HepG2 (cell line): Measurements from ENCODE around the gene ASH1L. TPM values are rescaled to one million over a fixed set of nuclear protein-coding genes. Genes with fewer than 3 reads are reported as not detected.

Experiments used
- ATAC-seq: fragments of 200-7000 bp; cut with Tn5 transposase; 3 replicates; pipeline ENCODE4 v1.9.1; 2020; ENCODE audit warnings: mild to moderate bottlenecking, moderate library complexity
- BruUV-seq: library from RNA; stranded (reverse); fragments of 400-500 nt; replicated peaks from 2 replicates; lab custom pipeline; 2021; lab: Mats Ljungman, UMichigan
- CTCF ChIA-PET: fragments of 300-600 bp; formaldehyde crosslinking; extraction: SDS; loops from one replicate; lab custom pipeline; 2021; ENCODE audit warnings: low total read pairs, inconsistent platforms, low intra/inter-chr PET ratio; lab: Yijun Ruan, JAX
- POLR2A ChIA-PET: fragments of 350-600 bp; sonication (Branson Sonifier 250); formaldehyde crosslinking; loops from one replicate; lab custom pipeline; 2020; ENCODE audit warnings: antibody characterized with exemption, inconsistent platforms; lab: Yijun Ruan, JAX
- DNase-seq: peaks from one replicate; pipeline ENCODE4 v3.0.0-alpha.2; 2015; ENCODE audit warnings: low spot score
- FAIRE-seq: peaks from 3 replicates; lab custom pipeline; 2011; peaks lifted over from hg19 to GRCh38; lab: Jason Lieb, UNC
- H2AFZ ChIP-seq: one replicate; pipeline ENCODE4 v1.6.1; 2011; ENCODE audit warnings: low read length, inconsistent platforms
- H3K27ac ChIP-seq: fragments of 300-600 bp; 3 replicates; pipeline ENCODE4 v1.8.0; 2011; ENCODE audit warnings: mixed run types, mild to moderate bottlenecking, mixed read lengths, low read length, inconsistent platforms; ENCODE audit not compliant: insufficient read depth; ENCODE audit errors: extremely low read length
- H3K27me3 ChIP-seq, 2 experiments: fragments of 200-600 bp in 1 of 2; 2 replicates in 1 of 2; 3 replicates in 1 of 2; pipeline versions ENCODE4 v1.6.0 to v1.8.0; 2011; ENCODE audit warnings: low read length in 2 of 2, mild to moderate bottlenecking in 2 of 2, moderate library complexity in 2 of 2, inconsistent platforms in 1 of 2; ENCODE audit not compliant: insufficient read depth in 2 of 2, control insufficient read depth in 1 of 2
- H3K36me3 ChIP-seq, 2 experiments: fragments of 200-600 bp in 1 of 2; replicated peaks in 1 of 2; 2 replicates in 1 of 2; 3 replicates in 1 of 2; pipeline versions ENCODE4 v1.5.1 to v1.8.0; 2011; ENCODE audit warnings: low read length in 2 of 2, inconsistent platforms in 1 of 2; ENCODE audit not compliant: insufficient read depth in 2 of 2, control insufficient read depth in 1 of 2
- H3K4me1 ChIP-seq: 2 replicates; pipeline ENCODE4 v1.5.1; 2012; ENCODE audit warnings: low read length, inconsistent platforms; ENCODE audit not compliant: insufficient read depth
- H3K4me2 ChIP-seq: 2 replicates; pipeline ENCODE4 v1.6.0; 2011; ENCODE audit warnings: low read depth, low read length, inconsistent platforms
- H3K4me3 ChIP-seq, 3 experiments: fragments of 200-600 bp in 1 of 3; sonication (generic), shearing (Covaris generic) in 1 of 3; replicated peaks in 1 of 3; 2 replicates each; pipeline ENCODE4 v1.5.1; 2011 to 2016; ENCODE audit warnings: low read length in 3 of 3, inconsistent platforms in 2 of 3, low read depth in 2 of 3, mild to moderate bottlenecking in 2 of 3, control low read depth in 1 of 3, mixed read lengths in 1 of 3; ENCODE audit not compliant: insufficient read depth in 1 of 3
- H3K79me2 ChIP-seq: one replicate; pipeline ENCODE4 v1.6.1; 2011; ENCODE audit warnings: low read length, inconsistent platforms; ENCODE audit not compliant: insufficient read depth
- H3K9ac ChIP-seq: 2 replicates; pipeline ENCODE4 v1.6.0; 2011; ENCODE audit warnings: mild to moderate bottlenecking, low read depth, low read length, inconsistent platforms; ENCODE audit not compliant: insufficient read depth
- H3K9me3 ChIP-seq: 2 replicates; pipeline ENCODE4 v1.5.1; 2012; ENCODE audit warnings: mild to moderate bottlenecking, low read length
- H4K20me1 ChIP-seq: 2 replicates; pipeline ENCODE4 v1.6.0; 2011; ENCODE audit warnings: inconsistent platforms, mild to moderate bottlenecking, low read length, moderate library complexity; ENCODE audit not compliant: insufficient read depth
- AHDC1 ChIP-seq: sonication (generic); formaldehyde crosslinking; IDR thresholded peaks from 2 replicates; pipeline ENCODE4 v1.5.1; 2020; ENCODE audit warnings: mild to moderate bottlenecking, missing genetic modification reagents, borderline replicate concordance
- AHR ChIP-seq: IDR thresholded peaks from 2 replicates; pipeline ENCODE4 v1.6.1; 2018; ENCODE audit warnings: missing genetic modification reagents, missing compliant biosample characterization
- CBX5 ChIP-seq: sonication (generic); formaldehyde crosslinking; IDR thresholded peaks from 2 replicates; pipeline ENCODE4 v1.4.0; 2020; ENCODE audit warnings: missing genetic modification reagents, borderline replicate concordance
- GABPA ChIP-seq, 2 experiments: IDR thresholded peaks; 2 replicates each; pipeline ENCODE4 v1.6.1; 2011 to 2016; ENCODE audit warnings: low read depth in 2 of 2, low read length in 1 of 2, missing biosample characterization in 1 of 2, missing genetic modification characterization in 1 of 2
- PCBP2 ChIP-seq: fragments of 200-400 bp; formaldehyde crosslinking; optimal IDR thresholded peaks from 2 replicates; pipeline ENCODE3; 2018; ENCODE audit warnings: low read length, low read depth; ENCODE audit not compliant: poor library complexity, severe bottlenecking
- PHF21A ChIP-seq: sonication (generic); formaldehyde crosslinking; IDR thresholded peaks from 2 replicates; pipeline ENCODE4 v1.5.0; 2020; ENCODE audit warnings: mild to moderate bottlenecking, missing genetic modification reagents
- SMC3 ChIP-seq: IDR thresholded peaks from 2 replicates; pipeline ENCODE4 v1.6.1; 2011; ENCODE audit warnings: low read length, improper control_type of control experiment
- STAG1 ChIP-seq: sonication (generic); formaldehyde crosslinking; IDR thresholded peaks from 2 replicates; pipeline ENCODE4 v1.4.0; 2020; ENCODE audit warnings: missing genetic modification reagents
- THAP9 ChIP-seq: sonication (generic); formaldehyde crosslinking; IDR thresholded peaks from 2 replicates; pipeline ENCODE4; 2020; ENCODE audit warnings: missing genetic modification reagents, mild to moderate bottlenecking, borderline replicate concordance
- ZBTB14 ChIP-seq: sonication (generic); formaldehyde crosslinking; IDR thresholded peaks from 2 replicates; pipeline ENCODE4 v1.4.0; 2020; ENCODE audit warnings: missing genetic modification reagents
- ZNF143 ChIP-seq: sonication (generic); formaldehyde crosslinking; IDR thresholded peaks from 2 replicates; pipeline ENCODE4 v1.4.0; 2020; ENCODE audit warnings: missing genetic modification reagents
- ZNF160 ChIP-seq: sonication (generic); formaldehyde crosslinking; IDR thresholded peaks from 2 replicates; pipeline ENCODE4 v1.8.0; 2022; ENCODE audit warnings: mild to moderate bottlenecking, inconsistent platforms, missing genetic modification reagents
- ZNF232 ChIP-seq: sonication (generic); formaldehyde crosslinking; IDR thresholded peaks from 2 replicates; pipeline ENCODE4 v1.4.0; 2020; ENCODE audit warnings: missing genetic modification reagents, borderline replicate concordance
- ZNF337 ChIP-seq: sonication (generic); formaldehyde crosslinking; IDR thresholded peaks from 2 replicates; pipeline ENCODE4 v1.5.1; 2020; ENCODE audit warnings: missing genetic modification reagents, low read depth, mild to moderate bottlenecking, borderline replicate concordance
- ZNF589 ChIP-seq: sonication (generic); formaldehyde crosslinking; conservative IDR thresholded peaks from 2 replicates; pipeline ENCODE4 v1.8.0; 2022; ENCODE audit warnings: mild to moderate bottlenecking, moderate library complexity, missing genetic modification reagents
- ZNF619 ChIP-seq: sonication (generic); formaldehyde crosslinking; IDR thresholded peaks from 2 replicates; pipeline ENCODE4 v1.4.0; 2020; ENCODE audit warnings: mild to moderate bottlenecking, missing genetic modification reagents
- WGBS: methylation state at CpG from one replicate; pipeline ENCODE4 v1.1.6; 2017; ENCODE audit warnings: low lambda C conversion rate; 5-methylcytosine and 5-hydroxymethylcytosine counted together
- in situ Hi-C: cut with HindIII; loops from 2 replicates; pipeline ENCODE4 v1.10.0; 2017; ENCODE audit warnings: low pct_unique_long_range_greater_than_20kb; ENCODE audit not compliant: extremely low pct_ligation_motif_present
- intact Hi-C: fragments of 100-400 bp; cut with micrococcal nuclease; formaldehyde crosslinking; loops from one replicate; pipeline ENCODE4 v1.10.0; 2022; ENCODE audit not compliant: unreplicated experiment
- polyA plus RNA-seq, 8 experiments: library from polyadenylated mRNA; depleted of rRNA in 3 of 8; stranded (reverse) in 7 of 8; unstranded in 1 of 8; fragments of >200 nt; fragmentation: Illumina TruSeq in 4 of 8; extraction: Trizol in 4 of 8; gene quantifications; 2 replicates each; pipeline versions ENCODE4 v1.2.1 to v1.2.3, GENCODE V29; 2011 to 2016; ENCODE audit warnings: low read depth in 4 of 8, missing spikeins in 1 of 8, mixed read lengths in 1 of 8; ENCODE audit not compliant: insufficient read depth in 1 of 8
- total RNA-seq, 5 experiments: library from RNA; depleted of rRNA; stranded (reverse); fragments of >200 nt; fragmentation: Illumina TruSeq; extraction: Trizol; gene quantifications; 2 replicates each; pipeline ENCODE4 v1.2.3, GENCODE V29; 2016; ENCODE audit warnings: low read depth in 1 of 5

The ASH1L gene
- total and polyA plus RNA-seq, 2 of the 13 experiments (the other 11 are each of a cell fraction or from before 2014, with no cell fraction given), result 10.2 to 15.3 TPM

GRCh38 chr1:155591770-155592169 is 29.2 kb upstream of the ASH1L start:
- CTCF ChIA-PET, result interaction anchor here (1.1 to 2.0 kb wide), 3 partner anchors 341 to 398 kb away, joined by 3 to 14 read pairs (median 13); partner anchors contain the start of genes MTX1 and THBS3
- no peak overlapping the region for H3K4me3 ChIP-seq
- TF ChIP-seq ZNF160 (no peak), GABPA (IDR thresholded peaks at IDR 0.05; ENCODE audit: low read depth, low read length) (no peak), GABPA (CRISPR knock-in tag; IDR thresholded peaks at IDR 0.05; ENCODE audit: low read depth) (no peak), ZNF337 (CRISPR knock-in tag) (no peak), CBX5 (CRISPR knock-in tag) (no peak), PCBP2 (no peak), AHDC1 (no peak), ZNF619 (CRISPR knock-in tag) (no peak), PHF21A (CRISPR knock-in tag) (no peak), ZNF143 (CRISPR knock-in tag) (no peak), SMC3 (peak; percentile 73), STAG1 (CRISPR knock-in tag) (peak; percentile 86), ZBTB14 (no peak), ZNF589 (CRISPR knock-in tag) (no peak), ZNF232 (CRISPR knock-in tag) (no peak), THAP9 (CRISPR knock-in tag) (no peak), AHR (CRISPR knock-in tag) (no peak)

More at GRCh38 chr1:155591770-155592169, 29.2 kb upstream of the ASH1L start:
- no peak overlapping the region for H3K9ac ChIP-seq
- FAIRE-seq (peak; percentile 69), ATAC-seq (peak; percentile 68), DNase-seq (peak; percentile 68)
- intact Hi-C loops, result loop anchor here (2.0 to 5.0 kb wide), 2 partner anchors 269 to 341 kb away; partner anchors contain the start of gene RUSC1
- H3K9me3 ChIP-seq, result no peaks in the 10 kb centered on the region
- H3K36me3 ChIP-seq, result no peaks in the 10 kb centered on the region
- no peaks in the 10 kb centered on the region for H4K20me1 ChIP-seq
- H3K27me3 ChIP-seq, result no peaks in the 10 kb centered on the region
- H2AFZ ChIP-seq, result no peak overlapping the region
- 37% methylated on average over 6 of the region's 6 CpGs for WGBS
- H3K27ac ChIP-seq, result no peak overlapping the region
- in situ Hi-C loops, result loop anchor here (10.0 kb wide), 2 partner anchors 347 to 387 kb away; partner anchors contain the start of genes MTX1 and THBS3
- BruUV-seq, result no TSS peak
- no peaks in the 10 kb centered on the region for H3K4me1 ChIP-seq
- H3K4me2 ChIP-seq, result no peak overlapping the region
- POLR2A ChIA-PET, result no interaction called here
- no peaks in the 10 kb centered on the region for H3K79me2 ChIP-seq
